ENCODE results near the gene SELENOW.

DNA sequence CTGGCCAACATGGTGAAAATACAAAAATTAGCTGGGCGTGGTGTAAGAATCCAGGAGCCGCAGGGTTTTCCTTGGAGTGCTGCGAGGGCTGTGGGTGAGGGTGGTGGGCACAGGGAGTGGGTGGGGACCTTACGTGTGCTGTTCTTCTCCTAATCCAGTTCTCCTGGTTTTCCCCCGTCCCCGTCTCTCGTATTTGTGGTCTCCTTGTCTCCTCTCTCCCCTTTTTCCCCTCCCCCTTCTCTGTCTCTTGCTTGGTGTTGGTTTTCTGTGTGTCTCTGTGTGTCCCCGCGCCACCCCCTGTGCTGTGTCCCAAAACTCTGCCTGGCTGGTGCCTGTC is 1.7 kb downstream of the SELENOW start:
- no peak for TF ChIP-seq EGR1 (IDR thresholded peaks at IDR 0.05; ENCODE audit: low read depth in 2 of 2)
- TF ChIP-seq, protein P1, sequence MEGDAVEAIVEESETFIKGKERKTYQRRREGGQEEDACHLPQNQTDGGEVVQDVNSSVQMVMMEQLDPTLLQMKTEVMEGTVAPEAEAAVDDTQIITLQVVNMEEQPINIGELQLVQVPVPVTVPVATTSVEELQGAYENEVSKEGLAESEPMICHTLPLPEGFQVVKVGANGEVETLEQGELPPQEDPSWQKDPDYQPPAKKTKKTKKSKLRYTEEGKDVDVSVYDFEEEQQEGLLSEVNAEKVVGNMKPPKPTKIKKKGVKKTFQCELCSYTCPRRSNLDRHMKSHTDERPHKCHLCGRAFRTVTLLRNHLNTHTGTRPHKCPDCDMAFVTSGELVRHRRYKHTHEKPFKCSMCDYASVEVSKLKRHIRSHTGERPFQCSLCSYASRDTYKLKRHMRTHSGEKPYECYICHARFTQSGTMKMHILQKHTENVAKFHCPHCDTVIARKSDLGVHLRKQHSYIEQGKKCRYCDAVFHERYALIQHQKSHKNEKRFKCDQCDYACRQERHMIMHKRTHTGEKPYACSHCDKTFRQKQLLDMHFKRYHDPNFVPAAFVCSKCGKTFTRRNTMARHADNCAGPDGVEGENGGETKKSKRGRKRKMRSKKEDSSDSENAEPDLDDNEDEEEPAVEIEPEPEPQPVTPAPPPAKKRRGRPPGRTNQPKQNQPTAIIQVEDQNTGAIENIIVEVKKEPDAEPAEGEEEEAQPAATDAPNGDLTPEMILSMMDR (IDR thresholded peaks at IDR 0.05; ENCODE audit: low read depth, low read length, missing input control), result no peak
